ENCODE data around the gene TBCE.

- TF ChIP-seq EZH2 (IDR thresholded peaks at IDR 0.05) = no peak
- TF ChIP-seq, protein P1, sequence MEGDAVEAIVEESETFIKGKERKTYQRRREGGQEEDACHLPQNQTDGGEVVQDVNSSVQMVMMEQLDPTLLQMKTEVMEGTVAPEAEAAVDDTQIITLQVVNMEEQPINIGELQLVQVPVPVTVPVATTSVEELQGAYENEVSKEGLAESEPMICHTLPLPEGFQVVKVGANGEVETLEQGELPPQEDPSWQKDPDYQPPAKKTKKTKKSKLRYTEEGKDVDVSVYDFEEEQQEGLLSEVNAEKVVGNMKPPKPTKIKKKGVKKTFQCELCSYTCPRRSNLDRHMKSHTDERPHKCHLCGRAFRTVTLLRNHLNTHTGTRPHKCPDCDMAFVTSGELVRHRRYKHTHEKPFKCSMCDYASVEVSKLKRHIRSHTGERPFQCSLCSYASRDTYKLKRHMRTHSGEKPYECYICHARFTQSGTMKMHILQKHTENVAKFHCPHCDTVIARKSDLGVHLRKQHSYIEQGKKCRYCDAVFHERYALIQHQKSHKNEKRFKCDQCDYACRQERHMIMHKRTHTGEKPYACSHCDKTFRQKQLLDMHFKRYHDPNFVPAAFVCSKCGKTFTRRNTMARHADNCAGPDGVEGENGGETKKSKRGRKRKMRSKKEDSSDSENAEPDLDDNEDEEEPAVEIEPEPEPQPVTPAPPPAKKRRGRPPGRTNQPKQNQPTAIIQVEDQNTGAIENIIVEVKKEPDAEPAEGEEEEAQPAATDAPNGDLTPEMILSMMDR (IDR thresholded peaks at IDR 0.05) = no peak
These were observed 74.0 kb downstream of the TBCE start for GRCh38 chr1:235441159-235441685.

All from neural progenitor cell (in vitro differentiated cells).